ENCODE measurements around the gene ATM. TPM values are rescaled to one million over a fixed set of nuclear protein-coding genes. Genes with fewer than 3 reads are reported as not detected.
A peak's percentile ranks its signal among the peaks of the same experiment; 100 is the strongest.
"Not testable (repeated sequence)": the region's sequence is repeated elsewhere in the genome, so short reads cannot be mapped to it uniquely, and the experiment has no call there.

Gene ATM
- total RNA-seq, 1 donor from 2014 or later, result 39.8 TPM

DNA sequence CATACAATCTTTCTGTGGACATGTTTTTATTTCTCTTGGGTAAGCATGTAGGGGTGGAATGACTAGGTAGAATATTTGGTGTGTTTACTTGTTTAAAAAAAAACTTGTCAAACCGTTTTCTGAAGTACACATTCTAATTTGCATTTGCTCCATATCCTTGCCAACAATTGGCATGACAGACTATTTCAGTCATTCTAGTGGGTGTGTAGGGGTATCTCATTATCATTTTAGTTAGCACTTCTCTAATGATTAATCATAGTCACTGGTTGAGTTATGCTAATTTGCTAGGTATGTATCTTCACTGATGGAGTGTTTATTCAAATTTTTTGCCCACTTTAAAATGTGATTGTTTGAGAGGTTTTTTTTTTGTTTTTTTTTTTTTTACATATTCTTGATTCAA is 180.2 kb downstream of the ATM start:
- FAIRE-seq (no peak), DNase-seq (ENCODE audit: low read depth) (no peak)
- Histone ChIP-seq H3K27me3 (ENCODE audit: control insufficient read depth, insufficient read depth, low read length) (no peaks in the 10 kb centered on the region), H3K36me3 (ENCODE audit: control insufficient read depth, insufficient read depth, low read length) (no peaks in the 10 kb centered on the region), H3K4me3 (ENCODE audit: low read depth, low read length) (no peak overlapping the region)
- TF ChIP-seq, protein P1, sequence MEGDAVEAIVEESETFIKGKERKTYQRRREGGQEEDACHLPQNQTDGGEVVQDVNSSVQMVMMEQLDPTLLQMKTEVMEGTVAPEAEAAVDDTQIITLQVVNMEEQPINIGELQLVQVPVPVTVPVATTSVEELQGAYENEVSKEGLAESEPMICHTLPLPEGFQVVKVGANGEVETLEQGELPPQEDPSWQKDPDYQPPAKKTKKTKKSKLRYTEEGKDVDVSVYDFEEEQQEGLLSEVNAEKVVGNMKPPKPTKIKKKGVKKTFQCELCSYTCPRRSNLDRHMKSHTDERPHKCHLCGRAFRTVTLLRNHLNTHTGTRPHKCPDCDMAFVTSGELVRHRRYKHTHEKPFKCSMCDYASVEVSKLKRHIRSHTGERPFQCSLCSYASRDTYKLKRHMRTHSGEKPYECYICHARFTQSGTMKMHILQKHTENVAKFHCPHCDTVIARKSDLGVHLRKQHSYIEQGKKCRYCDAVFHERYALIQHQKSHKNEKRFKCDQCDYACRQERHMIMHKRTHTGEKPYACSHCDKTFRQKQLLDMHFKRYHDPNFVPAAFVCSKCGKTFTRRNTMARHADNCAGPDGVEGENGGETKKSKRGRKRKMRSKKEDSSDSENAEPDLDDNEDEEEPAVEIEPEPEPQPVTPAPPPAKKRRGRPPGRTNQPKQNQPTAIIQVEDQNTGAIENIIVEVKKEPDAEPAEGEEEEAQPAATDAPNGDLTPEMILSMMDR (IDR thresholded peaks at IDR 0.05; ENCODE audit: insufficient read depth, low read length, severe bottlenecking), result no peak

DNA sequence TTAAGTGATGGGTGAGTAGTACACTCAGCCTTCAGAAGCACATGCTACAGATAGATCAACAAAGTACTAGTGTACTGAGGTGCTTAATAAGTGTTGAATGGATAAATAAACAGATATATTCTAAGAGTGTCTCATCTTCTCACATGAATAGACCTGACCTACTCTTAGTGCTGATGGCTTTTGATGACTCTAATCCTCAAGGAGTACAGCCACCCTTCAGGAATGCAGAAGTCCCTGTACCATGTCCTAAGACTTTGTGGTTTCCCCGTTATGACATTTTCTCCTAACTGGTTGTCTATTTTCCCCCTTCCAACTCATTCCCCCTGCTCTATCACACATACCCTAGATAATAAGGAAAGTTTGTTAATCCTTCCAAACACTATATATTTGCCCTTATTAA is 182.8 kb downstream of the ATM start:
- FAIRE-seq (no peak), DNase-seq (ENCODE audit: low read depth) (peak; percentile 37)
- Histone ChIP-seq H3K36me3 (ENCODE audit: control insufficient read depth, insufficient read depth, low read length) (no peaks in the 10 kb centered on the region), H3K27me3 (ENCODE audit: control insufficient read depth, insufficient read depth, low read length) (no peaks in the 10 kb centered on the region), H3K4me3 (ENCODE audit: low read depth, low read length) (no peak overlapping the region)
- TF ChIP-seq, protein P1 (IDR thresholded peaks at IDR 0.05; ENCODE audit: insufficient read depth, low read length, severe bottlenecking), result no peak

DNA sequence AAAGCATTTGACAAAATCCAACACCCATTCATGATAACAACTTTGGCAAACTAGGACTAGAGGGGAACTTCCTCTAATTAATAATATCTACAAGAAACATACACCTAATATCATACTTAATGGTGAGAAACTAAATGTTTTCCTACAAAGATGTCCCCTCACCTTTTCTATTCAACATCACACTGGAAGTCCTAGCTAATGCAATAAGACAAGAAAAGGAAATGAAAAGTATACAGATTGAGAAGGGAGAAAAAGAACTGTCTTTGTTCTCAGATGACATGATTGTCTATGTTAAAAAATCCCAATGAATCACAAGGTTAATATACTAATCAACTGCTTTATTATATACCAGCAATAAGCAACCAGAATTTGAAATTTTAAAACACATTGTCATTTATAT is 192.1 kb downstream of the ATM start:
- Histone ChIP-seq H3K36me3 (ENCODE audit: control insufficient read depth, insufficient read depth, low read length) (no peaks in the 10 kb centered on the region), H3K27me3 (ENCODE audit: control insufficient read depth, insufficient read depth, low read length) (no peaks in the 10 kb centered on the region), H3K4me3 (ENCODE audit: low read depth, low read length) (no peak overlapping the region)
- TF ChIP-seq, protein P1 (IDR thresholded peaks at IDR 0.05; ENCODE audit: insufficient read depth, low read length, severe bottlenecking), result no peak
- FAIRE-seq (no peak), DNase-seq (ENCODE audit: low read depth) (no peak)

DNA sequence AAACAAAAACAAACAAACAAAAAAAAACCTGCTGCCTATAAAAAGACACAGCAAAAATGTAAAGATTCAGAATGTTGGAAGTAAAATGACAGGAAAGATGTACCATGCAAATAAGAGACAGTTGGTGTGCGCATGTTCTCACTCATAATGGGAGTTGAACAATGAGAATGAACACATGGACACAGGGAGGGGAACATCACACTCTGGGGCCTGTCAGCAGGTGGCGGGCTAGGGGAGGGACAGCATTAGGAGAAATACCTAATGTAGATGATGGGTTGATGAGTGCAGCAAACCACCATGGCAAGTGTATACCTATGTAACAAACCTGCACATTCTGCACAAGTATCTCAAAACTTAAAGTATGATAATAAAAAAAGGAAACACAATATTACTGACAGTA is 194.7 kb downstream of the ATM start:
- DNase-seq (ENCODE audit: low read depth), result peak; percentile 8
- TF ChIP-seq, protein P1 (IDR thresholded peaks at IDR 0.05; ENCODE audit: insufficient read depth, low read length, severe bottlenecking), result peak; percentile 31
- not testable (repeated sequence) for FAIRE-seq; H3K36me3 ChIP-seq (ENCODE audit: control insufficient read depth, insufficient read depth, low read length); H3K4me3 ChIP-seq (ENCODE audit: low read depth, low read length); H3K27me3 ChIP-seq (ENCODE audit: control insufficient read depth, insufficient read depth, low read length)

Other genes starting within 250 kb of the ATM start
- 28.7 and 36.1 TPM in 2 replicates for gene CUL5, start 214.2 kb upstream of the ATM start, total RNA-seq
- 27.0 and 42.1 TPM in 2 replicates for gene ACAT1, start 101.5 kb upstream of the ATM start, total RNA-seq
- 5.5 and 5.8 TPM in 2 replicates for gene NPAT, start 429 bp upstream of the ATM start, total RNA-seq
- gene C11orf65, start 244.5 kb downstream of the ATM start, total RNA-seq, result 0.79 and 1.8 TPM in 2 replicates